Stimulated activated CD4-positive, alpha-beta T cell treated with anti-CD3 and anti-CD28 coated beads, Interleukin-1b, Interleukin-23, amount 100 ng/mL, for 4 hours (primary cell): Measurements from ENCODE around the gene COL23A1.

Source experiments
- DNase-seq, 2 donors: peaks; one replicate each; pipeline ENCODE4 v3.0.0-alpha.2; 2020; ENCODE audit warnings: low read depth in 2 of 2

The COL23A1 gene

DNA sequence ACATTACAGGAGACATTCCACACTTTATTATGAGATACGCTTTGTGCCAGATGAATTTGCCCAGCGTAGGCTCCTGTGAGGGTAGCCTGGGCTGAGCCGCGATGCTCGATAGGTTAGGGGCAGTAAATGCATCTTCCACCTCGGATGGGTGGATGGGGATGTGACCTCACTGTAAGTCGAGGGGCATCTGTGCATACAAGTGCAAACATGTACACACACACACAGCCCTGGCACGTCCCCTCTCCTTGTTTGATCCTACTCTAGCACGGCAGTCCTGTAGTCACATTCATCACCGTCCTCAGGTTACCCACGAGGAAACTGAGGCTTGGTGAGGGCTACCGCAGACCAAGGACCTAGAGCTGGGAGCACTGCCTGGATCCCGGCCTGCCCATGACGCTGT lies 166.8 kb downstream of the COL23A1 start:
- DNase-seq, result no peak

DNA sequence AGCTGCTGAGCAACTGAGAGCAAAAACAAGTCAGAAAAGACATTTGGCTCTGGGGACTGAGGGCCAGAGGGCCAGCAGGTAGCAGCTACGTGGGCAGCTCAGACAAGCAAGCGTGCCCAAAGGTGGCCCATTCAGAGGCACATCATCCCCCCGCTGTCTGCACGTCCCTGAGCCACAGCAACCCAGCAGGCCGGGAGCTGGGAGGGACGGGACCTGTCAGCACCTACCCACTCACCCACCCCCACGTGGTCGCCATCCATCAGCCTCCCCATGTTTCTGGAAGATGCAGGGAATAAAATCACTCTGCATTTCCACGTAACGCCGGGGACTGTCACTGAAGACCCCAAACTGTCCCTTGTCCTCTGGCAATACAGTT lies 167.8 kb downstream of the COL23A1 start:
- no peak for DNase-seq

- no peak for DNase-seq
Measured at GRCh38 chr5:178421699-178422399, 168.3 kb downstream of the COL23A1 start.

DNA sequence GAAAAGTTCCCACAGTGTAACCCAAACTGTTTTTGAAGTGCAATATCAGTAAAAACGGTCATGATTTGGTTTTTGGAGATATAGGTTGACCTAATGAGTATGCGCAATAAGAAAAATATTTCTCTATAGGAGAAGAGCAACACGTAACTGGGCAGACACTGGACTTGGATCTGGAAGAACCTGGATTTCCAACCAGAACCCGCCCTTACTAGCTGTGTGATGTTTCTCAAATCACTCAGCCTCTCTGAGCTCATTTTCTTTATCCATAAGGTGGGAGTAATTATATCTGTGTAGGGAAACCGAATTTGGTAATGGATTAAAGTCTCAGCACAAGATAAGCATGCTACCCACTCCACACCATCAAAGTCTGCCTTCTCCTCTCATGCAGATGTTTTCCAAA lies 169.1 kb downstream of the COL23A1 start:
- DNase-seq, result no peak

DNA sequence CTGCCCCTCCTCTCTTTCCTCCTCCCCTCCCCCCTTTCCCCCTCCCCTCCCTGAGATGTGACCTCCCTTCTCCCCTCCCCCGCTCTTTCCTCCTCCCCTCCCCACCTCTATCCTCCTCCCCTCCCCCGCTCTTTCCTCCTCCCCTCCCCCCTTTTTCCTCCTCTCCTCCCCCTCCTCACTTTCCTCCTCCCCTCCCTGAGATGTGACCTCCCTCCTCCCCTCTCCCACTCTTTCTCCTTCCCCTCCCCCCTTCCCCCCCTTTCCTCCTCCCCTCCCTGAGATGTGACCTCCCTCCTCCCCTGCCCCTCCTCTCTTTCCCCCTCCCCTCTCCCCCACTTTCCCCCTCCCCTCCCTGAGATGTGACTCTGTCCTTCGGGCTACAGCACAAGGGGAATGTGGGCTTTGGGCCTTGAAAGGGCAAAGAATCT lies 169.8 kb downstream of the COL23A1 start:
- DNase-seq, result no peak

DNA sequence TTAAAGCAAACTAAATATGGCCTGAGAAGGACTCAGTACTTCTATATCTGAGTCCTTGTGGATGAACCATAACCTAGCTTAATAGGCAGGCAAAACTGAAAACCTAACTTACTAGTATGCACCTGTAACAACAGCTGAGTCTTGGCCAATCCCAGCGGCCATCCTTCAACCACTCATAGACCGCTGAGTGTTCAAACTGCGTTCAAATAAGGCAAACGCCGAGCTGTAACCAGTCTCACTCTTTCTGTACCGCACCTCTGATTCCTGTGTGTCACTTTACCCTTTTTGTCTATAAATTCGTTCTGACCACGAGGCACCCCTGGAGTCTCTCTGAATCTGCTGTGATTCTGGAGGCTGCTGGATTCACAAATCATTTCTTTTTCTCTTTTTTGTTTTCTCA lies 170.5 kb downstream of the COL23A1 start:
- DNase-seq, result no peak

DNA sequence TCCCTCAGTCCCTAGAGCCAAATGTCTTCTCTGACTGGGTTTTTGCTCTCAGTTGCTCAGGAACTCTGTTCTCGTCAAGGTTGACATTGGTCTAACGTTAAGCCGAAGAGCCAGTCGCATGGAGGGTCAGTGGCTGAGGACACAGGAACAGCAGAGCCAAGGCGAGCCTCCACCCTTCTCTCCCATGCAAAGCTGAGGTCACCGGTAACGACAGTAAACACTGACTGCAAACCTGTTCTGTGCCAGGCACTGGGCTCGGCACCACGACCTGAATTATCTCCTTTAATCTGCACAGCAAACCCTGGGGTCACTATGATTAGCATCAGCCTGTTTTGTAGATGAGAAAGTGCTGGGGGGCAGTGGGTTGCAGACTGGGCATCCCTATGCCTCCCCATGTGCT lies 171.0 kb downstream of the COL23A1 start:
- no peak for DNase-seq

DNA sequence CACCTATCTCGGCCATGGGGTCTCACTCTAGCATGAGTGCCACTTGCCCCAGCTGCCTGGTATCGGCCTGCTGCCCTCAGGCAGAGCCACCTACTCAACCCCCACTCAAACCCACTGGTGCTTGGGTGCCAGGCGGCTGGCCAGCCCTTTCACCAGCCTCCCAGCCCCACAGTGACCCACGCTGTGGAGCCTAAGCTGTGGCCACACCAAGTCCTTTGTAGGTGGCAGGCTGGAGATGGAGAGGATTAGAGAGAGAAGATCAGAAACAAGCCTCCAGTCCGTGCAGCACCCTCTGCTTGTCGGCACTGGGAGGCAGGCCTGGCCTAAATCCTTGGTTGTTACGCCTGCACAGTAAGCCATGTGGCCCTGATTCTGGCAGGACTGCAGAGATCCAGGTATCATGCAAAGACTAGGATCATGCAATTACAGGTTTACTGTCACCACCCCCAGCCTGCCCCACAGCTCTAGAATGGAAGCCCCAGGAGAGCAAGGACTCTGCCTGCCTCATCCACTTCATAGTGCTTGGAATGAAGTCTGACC lies 171.7 kb downstream of the COL23A1 start:
- no peak for DNase-seq

- DNase-seq, result no peak
Measured at GRCh38 chr5:178418031-178418430, 172.2 kb downstream of the COL23A1 start.

DNA sequence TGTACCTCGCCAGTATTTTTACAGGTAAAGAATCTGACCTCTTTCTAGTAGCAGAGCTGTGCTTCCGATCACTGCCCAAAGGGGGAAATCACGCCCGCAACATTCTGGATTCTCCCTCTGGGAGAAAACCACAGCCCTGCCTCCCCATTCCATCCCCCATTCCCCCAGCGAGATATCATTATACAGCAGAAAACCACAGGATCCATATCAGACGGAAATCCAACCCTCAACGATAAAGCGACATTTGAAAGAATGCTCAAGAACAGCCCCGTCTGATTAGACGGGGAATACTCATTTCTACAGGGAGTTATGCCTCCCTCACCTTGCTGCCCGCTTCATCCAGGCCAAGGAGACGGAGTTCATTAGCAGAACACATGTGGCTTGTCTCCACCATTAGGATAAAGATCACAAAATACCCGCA lies 172.8 kb downstream of the COL23A1 start:
- DNase-seq, result no peak

DNA sequence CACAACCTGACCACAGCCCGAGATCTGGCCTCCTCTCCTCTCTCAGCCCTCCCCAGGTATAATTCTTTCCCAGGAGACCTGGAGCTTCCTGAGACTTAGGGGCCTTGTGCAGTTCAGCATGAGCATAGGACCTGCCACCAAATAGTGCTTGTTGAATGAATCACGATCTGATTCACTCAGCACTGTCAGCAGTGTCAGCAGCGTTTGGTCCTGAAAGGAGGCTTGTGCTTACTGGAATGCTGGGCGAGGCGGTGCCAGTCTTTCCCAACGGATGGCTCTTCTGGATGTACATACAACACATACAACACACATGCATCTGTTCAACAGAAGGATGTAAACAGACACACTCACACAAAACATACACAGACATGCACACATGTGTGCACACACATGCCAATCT lies 173.3 kb downstream of the COL23A1 start:
- DNase-seq, result no peak

DNA sequence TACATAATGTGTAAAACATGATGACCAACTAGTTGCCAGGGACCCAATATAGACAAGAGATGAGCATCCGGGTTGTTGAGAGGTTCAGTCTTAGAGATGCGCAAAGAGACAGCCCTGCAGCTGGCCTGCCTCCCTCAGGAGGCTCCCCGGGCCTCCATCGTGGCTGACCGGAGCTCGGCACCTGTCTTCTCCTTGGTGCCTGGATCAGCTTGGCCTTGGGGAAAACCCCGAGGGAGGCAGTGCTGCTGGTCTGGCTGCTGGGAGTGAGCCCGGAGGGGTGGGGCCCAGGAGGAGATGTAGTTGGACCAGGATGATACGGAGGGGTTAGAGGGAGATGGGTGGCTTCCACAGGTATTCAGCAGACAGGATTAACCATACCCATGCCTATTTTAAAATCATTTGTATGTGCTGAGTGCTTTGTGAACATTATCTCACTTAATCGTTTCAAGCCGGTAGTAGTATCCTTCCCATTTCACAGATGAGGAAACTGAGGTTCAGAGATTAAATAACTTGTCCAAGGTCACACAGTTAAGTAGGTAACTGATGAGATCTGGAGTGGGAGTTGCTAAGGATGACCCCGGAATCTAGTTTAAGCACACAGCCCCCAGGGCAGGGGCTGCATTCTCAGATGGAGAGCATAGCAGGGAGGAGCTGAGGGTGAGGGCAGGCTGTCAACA lies 173.8 kb downstream of the COL23A1 start:
- no peak for DNase-seq

- no peak for DNase-seq
Measured at GRCh38 chr5:178415353-178415752, 174.8 kb downstream of the COL23A1 start.

DNA sequence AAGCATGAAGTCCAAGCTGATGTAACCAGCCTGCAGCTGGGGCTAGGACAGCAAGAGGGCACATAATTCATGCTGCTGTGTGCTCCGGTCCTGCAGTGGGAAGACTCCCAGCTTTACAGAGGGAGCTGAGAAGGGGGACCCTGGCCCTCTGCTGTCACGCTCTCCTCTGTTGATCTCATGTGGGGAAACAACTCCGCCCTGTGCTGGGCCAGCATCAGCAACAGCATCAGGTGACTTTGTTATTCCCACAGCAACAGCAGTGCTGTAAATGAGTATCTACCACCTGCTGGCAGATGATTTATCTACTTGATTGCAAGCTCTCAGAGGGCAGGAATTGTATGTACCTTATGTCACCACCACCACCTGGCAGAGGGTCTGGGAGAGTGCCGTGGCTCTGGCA lies 176.2 kb downstream of the COL23A1 start:
- no peak for DNase-seq

DNA sequence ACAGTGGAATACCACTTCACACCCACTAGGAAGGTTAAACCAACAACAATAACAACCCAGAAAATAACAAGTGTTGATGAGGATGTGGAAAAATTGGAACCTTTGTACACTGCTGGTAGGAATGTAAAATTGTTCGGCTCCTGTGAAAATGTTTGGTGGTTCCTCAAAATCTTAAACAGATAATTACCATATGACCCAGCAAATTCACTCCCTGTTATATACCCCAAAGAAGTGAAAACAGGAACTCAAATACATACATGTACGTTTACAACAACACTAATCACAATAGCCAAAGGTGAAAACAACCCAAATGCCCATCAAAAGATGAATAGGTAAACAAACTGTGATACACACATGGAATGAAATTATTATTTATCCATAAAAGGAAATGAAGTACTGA lies 179.1 kb downstream of the COL23A1 start:
- no peak for DNase-seq

- no peak for DNase-seq
Measured at GRCh38 chr5:178407646-178408045, 182.5 kb downstream of the COL23A1 start.

DNA sequence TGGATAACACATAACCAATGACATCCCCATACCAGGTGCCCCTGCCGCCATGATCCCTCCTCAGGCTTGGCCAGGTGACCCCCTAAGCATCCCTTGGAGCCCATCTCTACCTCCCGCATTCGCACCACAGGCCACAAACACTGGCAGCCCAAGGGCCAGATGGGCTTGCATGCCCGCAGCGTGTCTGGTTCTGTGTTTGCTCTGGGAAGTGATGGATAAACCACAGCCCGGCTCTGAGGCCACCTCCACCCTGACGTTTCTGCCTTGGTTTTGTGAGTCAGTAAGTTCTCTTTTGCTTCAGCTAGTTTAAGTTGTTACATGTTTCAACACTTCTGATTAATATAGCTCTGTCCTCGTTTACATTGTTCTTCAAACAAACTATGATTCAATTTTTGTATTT lies 185.2 kb downstream of the COL23A1 start:
- DNase-seq, result no peak

GRCh38 chr5:178403956-178404600 lies 186.1 kb downstream of the COL23A1 start:
- no peak for DNase-seq

- no peak for DNase-seq
Measured at GRCh38 chr5:178403351-178403750, 186.8 kb downstream of the COL23A1 start.

- DNase-seq, result no peak
Measured at GRCh38 chr5:178399701-178400095, 190.5 kb downstream of the COL23A1 start.

GRCh38 chr5:178398901-178399700 lies 191.1 kb downstream of the COL23A1 start:
- no peak for DNase-seq
